Right renal pelvis (tissue), 4 donors: ENCODE measurements around the gene RBM22. TPM values are rescaled to one million over a fixed set of nuclear protein-coding genes. Genes with fewer than 3 reads are reported as not detected.
A peak's percentile ranks its signal among the peaks of the same experiment; 100 is the strongest.
"Not testable (repeated sequence)": the region's sequence is repeated elsewhere in the genome, so short reads cannot be mapped to it uniquely, and the experiment has no call there.

Experiments used
- DNase-seq, 4 donors: peaks; one replicate each; pipeline ENCODE4 v3.0.0-alpha.2; 2013; ENCODE audit warnings: low read depth in 4 of 4, low spot score in 3 of 4, missing footprints in 1 of 4
- polyA plus RNA-seq, 4 donors: library from polyadenylated mRNA; unstranded; fragments of 120-200 nt; gene quantifications; one replicate each; pipeline ENCODE4 v1.2.1, GENCODE V29; 2013; ENCODE audit not compliant: insufficient read length in 4 of 4

RBM22 gene
- polyA plus RNA-seq, result 10 to 100 TPM; 71.7 to 85.4 (median 83.1) TPM

GRCh38 chr5:150700594-150701377 is at the start of gene RBM22:
RBM22 (minus strand) TSS chr5:150701062; CDS start chr5:150700985, 77 bp downstream.
- peak; percentile 86 to 91 (median 91) for DNase-seq

- DNase-seq, result no peak
Measured at GRCh38 chr5:150750469-150750868, 49.6 kb upstream of the RBM22 start.

GRCh38 chr5:150743142-150743488 is 42.3 kb upstream of the RBM22 start:
- not testable (repeated sequence) for DNase-seq

- DNase-seq, result not testable (repeated sequence)
Measured at GRCh38 chr5:150742455-150743141, 41.7 kb upstream of the RBM22 start.

- no peak for DNase-seq
Measured at GRCh38 chr5:150740992-150741391, 40.1 kb upstream of the RBM22 start.

- no peak for DNase-seq
Measured at GRCh38 chr5:150738862-150739261, 38.0 kb upstream of the RBM22 start.

- DNase-seq, result no peak
Measured at GRCh38 chr5:150734579-150735384, 33.9 kb upstream of the RBM22 start.

GRCh38 chr5:150731669-150732242 is 30.9 kb upstream of the RBM22 start:
- no peak for DNase-seq

GRCh38 chr5:150729859-150730258 is 29.0 kb upstream of the RBM22 start:
- no peak for DNase-seq

- DNase-seq, result no peak
Measured at GRCh38 chr5:150723845-150724244, 23.0 kb upstream of the RBM22 start.

GRCh38 chr5:150710165-150710564 is 9.3 kb upstream of the RBM22 start:
- no peak for DNase-seq

- no peak for DNase-seq
Measured at GRCh38 chr5:150706776-150707390, 6.0 kb upstream of the RBM22 start.

- DNase-seq, result no peak
Measured at GRCh38 chr5:150703762-150704161, 2.9 kb upstream of the RBM22 start.

- peak in 1 of 4 donors; percentile 13 for DNase-seq
Measured at GRCh38 chr5:150700246-150700593, 642 bp downstream of the RBM22 start.

- DNase-seq, result no peak
Measured at GRCh38 chr5:150694612-150695011, 6.2 kb downstream of the RBM22 start.

GRCh38 chr5:150692276-150692675 is 8.6 kb downstream of the RBM22 start:
- DNase-seq, result no peak

- no peak for DNase-seq
Measured at GRCh38 chr5:150690760-150691159, 10.1 kb downstream of the RBM22 start.

- no peak for DNase-seq
Measured at GRCh38 chr5:150689120-150689519, 11.7 kb downstream of the RBM22 start.

GRCh38 chr5:150676578-150676977 is 24.3 kb downstream of the RBM22 start:
- DNase-seq, result no peak

GRCh38 chr5:150675069-150675468 is 25.8 kb downstream of the RBM22 start:
- DNase-seq, result no peak
